ENCODE measurements around the gene SAA2. TPM values are rescaled to one million over a fixed set of nuclear protein-coding genes. Genes with fewer than 3 reads are reported as not detected.

Gene SAA2
- total and polyA plus RNA-seq, 2 experiments from 2014 or later: 27.4 to 111 TPM

DNA sequence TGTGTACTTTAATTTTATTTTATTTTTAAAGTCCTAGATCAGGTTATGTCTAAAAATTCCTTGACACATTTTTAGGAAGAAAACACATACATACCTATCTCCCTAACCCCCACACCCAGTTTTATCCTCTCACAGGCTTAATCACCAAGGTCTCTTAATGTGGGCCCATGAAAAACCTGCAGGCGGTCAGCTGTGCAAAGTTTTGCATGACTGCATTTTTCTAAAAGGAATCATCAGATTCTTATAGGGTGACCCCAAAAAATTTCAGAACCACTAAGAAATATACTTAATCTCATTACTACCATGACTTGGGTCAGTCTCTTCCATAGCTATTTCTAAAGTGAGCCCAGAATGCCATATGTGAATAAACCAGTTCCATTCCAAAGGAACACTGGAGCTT is 37.4 kb upstream of the SAA2 start:
- no peak overlapping the region for H3K4me2 ChIP-seq
- no peaks in the 10 kb centered on the region for H3K9me2 ChIP-seq (replicated peaks; ENCODE audit: insufficient read depth)
- H4K20me1 ChIP-seq (ENCODE audit: insufficient read depth, poor library complexity, severe bottlenecking): no peaks in the 10 kb centered on the region
- H2AFZ ChIP-seq: no peak overlapping the region
- H3K4me1 ChIP-seq (ENCODE audit: insufficient read depth): no peaks in the 10 kb centered on the region
- TF ChIP-seq EZH2phosphoT487 (IDR thresholded peaks at IDR 0.05; ENCODE audit: low read depth, severe bottlenecking, unreplicated experiment): no peak
- no peak for TF ChIP-seq EZH2 (IDR thresholded peaks at IDR 0.05; ENCODE audit: borderline replicate concordance)
- TF ChIP-seq, protein P1, sequence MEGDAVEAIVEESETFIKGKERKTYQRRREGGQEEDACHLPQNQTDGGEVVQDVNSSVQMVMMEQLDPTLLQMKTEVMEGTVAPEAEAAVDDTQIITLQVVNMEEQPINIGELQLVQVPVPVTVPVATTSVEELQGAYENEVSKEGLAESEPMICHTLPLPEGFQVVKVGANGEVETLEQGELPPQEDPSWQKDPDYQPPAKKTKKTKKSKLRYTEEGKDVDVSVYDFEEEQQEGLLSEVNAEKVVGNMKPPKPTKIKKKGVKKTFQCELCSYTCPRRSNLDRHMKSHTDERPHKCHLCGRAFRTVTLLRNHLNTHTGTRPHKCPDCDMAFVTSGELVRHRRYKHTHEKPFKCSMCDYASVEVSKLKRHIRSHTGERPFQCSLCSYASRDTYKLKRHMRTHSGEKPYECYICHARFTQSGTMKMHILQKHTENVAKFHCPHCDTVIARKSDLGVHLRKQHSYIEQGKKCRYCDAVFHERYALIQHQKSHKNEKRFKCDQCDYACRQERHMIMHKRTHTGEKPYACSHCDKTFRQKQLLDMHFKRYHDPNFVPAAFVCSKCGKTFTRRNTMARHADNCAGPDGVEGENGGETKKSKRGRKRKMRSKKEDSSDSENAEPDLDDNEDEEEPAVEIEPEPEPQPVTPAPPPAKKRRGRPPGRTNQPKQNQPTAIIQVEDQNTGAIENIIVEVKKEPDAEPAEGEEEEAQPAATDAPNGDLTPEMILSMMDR (IDR thresholded peaks at IDR 0.05; ENCODE audit: poor library complexity): no peak
- H3K79me2 ChIP-seq: no peaks in the 10 kb centered on the region
- 100% methylated on average over 1 of the region's 1 CpG for WGBS (ENCODE audit: low lambda C conversion rate, missing lambda C conversion rate)
- DNase-seq (ENCODE audit: low spot score): no peak
- peaks cover 6% of the 10 kb centered on the region for H3K36me3 ChIP-seq (replicated peaks; ENCODE audit: insufficient read depth, low read depth)
- no peaks in the 10 kb centered on the region for H3K27me3 ChIP-seq
- H3K4me3 ChIP-seq: no peak overlapping the region
- no peaks in the 10 kb centered on the region for H3K9me3 ChIP-seq (ENCODE audit: low read depth)
- H3K27ac ChIP-seq: no peak overlapping the region

DNA sequence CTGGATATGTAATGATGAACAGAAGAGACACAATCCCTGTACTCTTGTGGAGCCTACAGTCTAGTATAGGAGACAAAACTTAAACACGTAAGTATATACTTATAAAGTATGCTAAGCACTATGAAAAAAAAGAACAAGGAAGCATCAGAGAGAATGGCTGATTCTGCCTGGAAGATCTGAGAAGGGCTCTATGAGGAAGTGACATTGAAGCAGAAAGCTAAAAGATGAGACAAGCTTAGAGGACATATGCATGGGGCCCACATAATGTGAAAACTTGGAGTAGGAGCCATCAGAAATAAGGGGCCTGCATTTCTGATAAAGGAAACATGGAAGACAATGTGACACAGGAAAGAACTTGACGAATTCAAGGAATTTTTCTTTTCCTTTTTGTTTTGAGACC is 34.2 kb upstream of the SAA2 start:
- TF ChIP-seq, protein P1 (IDR thresholded peaks at IDR 0.05; ENCODE audit: poor library complexity): no peak
- TF ChIP-seq EZH2 (IDR thresholded peaks at IDR 0.05; ENCODE audit: borderline replicate concordance) (no peak), EZH2phosphoT487 (IDR thresholded peaks at IDR 0.05; ENCODE audit: low read depth, severe bottlenecking, unreplicated experiment) (no peak)
- no peaks in the 10 kb centered on the region for H3K27me3 ChIP-seq
- WGBS (ENCODE audit: low lambda C conversion rate, missing lambda C conversion rate): 97% methylated on average over 2 of the region's 2 CpGs
- H3K9me2 ChIP-seq (replicated peaks; ENCODE audit: insufficient read depth): no peaks in the 10 kb centered on the region
- H3K79me2 ChIP-seq: no peaks in the 10 kb centered on the region
- no peak overlapping the region for H2AFZ ChIP-seq
- H4K20me1 ChIP-seq (ENCODE audit: insufficient read depth, poor library complexity, severe bottlenecking): no peaks in the 10 kb centered on the region
- no peak overlapping the region for H3K4me3 ChIP-seq
- DNase-seq (ENCODE audit: low spot score): no peak
- peaks cover 6% of the 10 kb centered on the region for H3K36me3 ChIP-seq (replicated peaks; ENCODE audit: insufficient read depth, low read depth)
- H3K4me1 ChIP-seq (ENCODE audit: insufficient read depth): no peaks in the 10 kb centered on the region
- no peak overlapping the region for H3K4me2 ChIP-seq
- no peaks in the 10 kb centered on the region for H3K9me3 ChIP-seq (ENCODE audit: low read depth)
- H3K27ac ChIP-seq: no peak overlapping the region

DNA sequence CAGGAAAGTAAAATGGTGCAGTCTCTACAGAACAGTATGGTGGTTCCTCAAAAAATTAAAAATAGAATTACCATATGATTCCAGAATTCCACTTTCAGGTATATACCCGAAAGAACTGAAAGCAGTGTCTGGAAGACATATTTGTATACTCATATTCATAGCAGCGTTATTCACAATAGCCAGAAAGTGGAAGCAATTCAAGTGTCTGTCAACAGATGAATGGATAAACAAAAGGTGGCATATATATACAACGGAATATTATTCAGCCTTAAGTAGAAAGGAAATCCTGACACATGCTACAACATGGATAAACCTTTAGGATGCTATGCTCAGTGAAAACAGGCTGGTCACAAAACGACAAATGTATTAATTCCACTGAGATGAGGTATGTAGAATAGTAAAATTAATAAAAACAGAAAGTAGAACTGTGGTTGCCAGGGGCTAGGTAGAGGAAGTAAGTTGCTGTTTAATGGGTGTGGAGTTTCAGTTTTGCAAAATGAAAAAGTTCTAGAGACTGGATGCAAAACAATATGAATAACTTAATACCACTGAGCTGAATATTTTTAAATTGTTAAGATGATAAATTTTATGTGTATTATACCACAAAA is 32.1 kb upstream of the SAA2 start:
- Histone ChIP-seq H3K9me2 (replicated peaks; ENCODE audit: insufficient read depth) (no peaks in the 10 kb centered on the region), H3K27ac (no peak overlapping the region)
- 96% methylated on average over 4 of the region's 4 CpGs for WGBS (ENCODE audit: low lambda C conversion rate, missing lambda C conversion rate)

More for the DNA sequence above, 32.1 kb upstream of the SAA2 start:
- H3K36me3 ChIP-seq (replicated peaks; ENCODE audit: insufficient read depth, low read depth): peaks cover 6% of the 10 kb centered on the region
- H3K27me3 ChIP-seq: no peaks in the 10 kb centered on the region
- no peaks in the 10 kb centered on the region for H3K4me1 ChIP-seq (ENCODE audit: insufficient read depth)
- no peak for TF ChIP-seq EZH2phosphoT487 (IDR thresholded peaks at IDR 0.05; ENCODE audit: low read depth, severe bottlenecking, unreplicated experiment)
- no peak for TF ChIP-seq EZH2 (IDR thresholded peaks at IDR 0.05; ENCODE audit: borderline replicate concordance)
- TF ChIP-seq, protein P1 (IDR thresholded peaks at IDR 0.05; ENCODE audit: poor library complexity): no peak
- no peaks in the 10 kb centered on the region for H3K79me2 ChIP-seq
- H3K4me3 ChIP-seq: no peak overlapping the region
- no peaks in the 10 kb centered on the region for H4K20me1 ChIP-seq (ENCODE audit: insufficient read depth, poor library complexity, severe bottlenecking)
- H3K9me3 ChIP-seq (ENCODE audit: low read depth): no peaks in the 10 kb centered on the region
- H3K4me2 ChIP-seq: no peak overlapping the region
- DNase-seq (ENCODE audit: low spot score): no peak
- no peak overlapping the region for H2AFZ ChIP-seq

Data from hepatocyte (in vitro differentiated cells).